GM11168 (cell line): ENCODE measurements around the gene ADAMTS5.

ENCODE experiments used
- in situ Hi-C: fragments of 300-500 bp; cut with MboI; formaldehyde crosslinking; loops from one replicate; pipeline ENCODE4 v1.12.0; 2022; ENCODE audit warnings: low sequenced_read_pairs; ENCODE audit not compliant: unreplicated experiment

ADAMTS5 gene

DNA sequence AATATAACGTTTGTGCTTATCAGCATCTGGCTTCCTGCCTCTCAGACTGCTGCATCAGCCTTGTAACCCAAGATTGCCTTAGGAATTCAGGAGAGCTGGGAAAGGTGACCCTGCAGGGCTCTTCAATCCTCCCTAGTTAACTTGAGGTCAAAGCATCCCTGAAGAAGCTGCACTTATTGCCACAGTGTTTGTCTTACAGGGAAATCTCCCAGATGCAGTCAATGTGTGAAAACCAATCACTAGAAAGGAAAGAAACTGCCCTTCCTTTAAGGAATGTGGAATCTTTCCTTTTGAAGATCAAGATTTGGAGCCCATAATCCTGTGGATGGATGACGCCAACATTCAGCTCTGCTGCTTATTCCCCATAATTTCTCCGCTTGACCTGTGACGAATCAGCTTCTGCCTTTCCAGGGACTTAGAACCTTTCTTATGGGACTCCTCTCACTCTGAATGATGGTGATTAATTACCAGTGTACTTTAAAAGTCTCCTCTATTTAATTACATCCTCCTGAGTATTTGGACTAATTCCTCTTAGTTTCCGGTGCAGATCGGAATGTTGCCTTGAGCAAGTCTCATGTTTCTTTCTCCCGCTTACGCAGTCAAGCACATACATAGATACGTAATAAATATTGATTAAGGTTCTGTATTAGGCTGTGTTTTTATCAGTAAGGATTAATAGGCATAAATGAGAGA is 14.4 kb downstream of the ADAMTS5 start:
- in situ Hi-C loops = no loop called here

DNA sequence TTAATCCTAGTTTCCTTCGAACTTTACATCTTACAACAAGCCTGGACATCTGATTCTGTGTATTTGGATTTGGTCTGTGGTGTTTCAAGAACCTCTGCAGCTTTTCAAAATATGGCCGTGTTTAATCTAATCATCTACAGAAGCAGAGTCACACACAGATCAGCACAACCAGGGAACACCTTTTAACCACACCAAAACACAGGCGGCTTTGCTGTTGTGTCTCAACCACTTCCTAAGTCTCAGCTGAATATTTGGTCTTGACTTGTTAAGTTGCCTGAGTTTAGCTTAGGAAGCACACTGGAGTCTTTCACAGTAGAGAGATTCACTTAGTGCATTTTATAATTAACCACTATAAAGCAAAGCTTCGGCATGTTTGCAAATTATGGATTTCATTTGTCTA is 17.1 kb downstream of the ADAMTS5 start:
- in situ Hi-C loops = no loop called here

DNA sequence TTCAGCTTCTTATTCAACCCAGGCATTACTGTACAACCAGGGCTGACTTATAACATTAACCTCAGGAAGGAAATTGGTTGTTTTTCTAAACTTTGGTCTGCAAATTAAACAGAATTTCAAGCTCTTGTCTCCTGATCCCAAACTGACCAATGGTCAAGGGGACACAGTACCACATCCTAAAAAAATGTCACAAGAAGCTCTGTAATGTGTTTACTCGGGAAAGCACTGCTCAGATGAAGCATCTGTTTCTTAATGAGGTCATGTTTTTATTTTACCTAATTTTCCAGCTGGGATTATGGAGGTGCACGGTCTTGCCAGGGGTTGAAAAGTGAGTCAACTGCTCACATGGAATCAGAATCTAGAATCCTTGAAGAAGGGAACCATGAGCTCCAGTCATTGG is 18.7 kb downstream of the ADAMTS5 start:
- in situ Hi-C loops = no loop called here

DNA sequence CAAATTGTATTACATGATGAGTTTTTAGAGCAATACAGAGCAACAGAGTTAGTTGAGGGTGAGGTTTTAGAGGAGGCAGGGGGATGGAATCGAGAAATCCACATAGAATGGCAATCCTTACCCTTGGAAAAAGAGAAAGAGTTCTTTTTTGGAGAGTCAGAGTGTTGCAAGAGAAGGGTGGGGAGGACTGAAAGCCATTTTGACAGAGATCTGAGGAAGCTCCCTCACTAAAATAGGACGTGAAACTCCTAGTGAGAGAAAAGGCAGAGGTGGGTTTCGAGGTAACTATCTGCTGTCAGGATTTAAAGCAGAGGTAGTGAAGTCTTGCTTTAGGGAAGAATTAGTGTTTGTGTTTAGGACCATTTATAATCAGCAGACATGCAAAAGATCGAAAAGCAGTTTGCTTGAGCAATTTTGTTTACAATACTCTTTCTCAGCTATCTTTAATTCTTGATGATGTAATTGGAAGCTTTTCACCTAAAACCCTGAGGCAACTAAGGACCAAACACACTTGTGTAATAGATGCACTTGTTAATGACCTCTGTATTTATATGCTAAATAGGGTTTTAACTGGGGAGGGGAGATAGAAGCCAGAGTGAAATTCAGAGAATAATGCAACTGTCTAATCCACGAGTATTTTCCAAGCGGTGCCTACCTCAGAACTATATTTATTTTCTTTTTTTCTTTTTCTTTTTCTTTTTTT is 20.0 kb downstream of the ADAMTS5 start:
- in situ Hi-C loops = no loop called here

DNA sequence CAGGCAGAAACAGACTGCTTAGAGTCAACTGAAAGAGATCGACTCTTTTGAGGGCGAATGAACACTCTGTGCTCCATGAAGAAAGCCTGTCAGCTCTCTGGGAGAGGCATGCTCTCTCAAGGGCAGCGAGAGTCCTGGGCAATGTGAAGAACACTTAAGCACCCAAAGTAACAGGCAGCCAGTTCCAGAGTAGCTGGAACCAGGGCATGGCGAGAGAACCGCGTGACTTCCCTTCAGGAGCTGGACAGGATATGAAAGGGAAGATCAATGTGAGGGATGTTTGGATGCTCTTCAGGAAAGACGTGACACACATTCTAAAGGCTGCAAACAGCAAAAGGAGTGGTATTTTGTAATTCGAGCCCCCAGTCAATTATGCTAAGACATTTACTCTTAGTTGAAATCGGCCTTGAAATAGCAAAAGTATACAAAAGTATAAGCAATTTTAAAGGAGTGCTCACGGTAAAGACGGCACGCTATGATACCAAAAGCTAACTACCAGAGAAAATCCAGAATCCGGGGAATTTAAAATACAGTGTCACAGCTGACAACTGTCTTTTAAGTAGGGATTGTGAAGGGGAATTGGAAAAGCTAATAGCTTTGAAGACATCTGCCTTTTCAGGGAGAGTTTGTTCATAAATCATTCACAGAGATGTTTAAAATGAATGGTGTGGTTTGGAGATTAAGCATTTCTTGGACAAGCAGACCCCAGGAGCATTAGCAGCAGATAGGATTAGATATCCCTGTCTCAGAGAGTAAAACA is 20.8 kb downstream of the ADAMTS5 start:
- in situ Hi-C loops = no loop called here

DNA sequence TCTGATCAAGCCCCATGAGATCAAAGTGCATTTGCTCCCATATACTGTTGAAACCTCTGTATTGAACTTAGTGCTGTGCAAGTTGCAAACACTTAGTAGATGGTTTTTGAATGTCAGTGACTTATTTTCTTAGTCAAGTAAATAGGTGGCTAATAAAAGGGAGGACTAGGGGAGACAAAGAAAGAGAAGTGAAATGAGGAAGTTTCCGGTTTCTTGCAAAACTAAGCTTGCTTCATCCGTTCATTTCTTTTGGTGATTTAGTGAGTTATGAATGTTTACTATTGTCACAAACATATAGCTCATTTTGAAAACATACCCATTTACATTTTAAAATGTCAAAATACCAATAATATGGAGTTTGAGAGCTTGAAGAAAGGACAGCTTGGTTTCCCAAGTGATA is 23.0 kb downstream of the ADAMTS5 start:
- in situ Hi-C loops = no loop called here

DNA sequence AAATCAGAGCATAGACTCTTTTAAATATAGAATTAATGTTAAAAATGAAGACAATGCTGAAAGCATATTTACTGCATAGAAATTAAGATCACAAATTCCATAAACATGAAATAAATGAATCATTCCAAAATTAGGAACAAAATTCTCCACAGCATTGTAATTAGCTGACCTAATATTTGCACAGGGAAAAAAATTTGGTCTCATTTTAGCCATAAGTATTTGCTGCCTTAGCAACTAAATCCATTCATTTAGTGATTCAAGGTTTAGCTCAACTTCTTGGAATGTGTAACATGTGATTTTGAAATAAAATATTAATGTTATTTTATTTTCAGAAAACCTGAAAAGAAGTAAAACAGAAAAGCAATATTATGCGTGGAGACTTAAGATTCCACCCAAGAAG is 25.5 kb downstream of the ADAMTS5 start:
- in situ Hi-C loops = no loop called here

DNA sequence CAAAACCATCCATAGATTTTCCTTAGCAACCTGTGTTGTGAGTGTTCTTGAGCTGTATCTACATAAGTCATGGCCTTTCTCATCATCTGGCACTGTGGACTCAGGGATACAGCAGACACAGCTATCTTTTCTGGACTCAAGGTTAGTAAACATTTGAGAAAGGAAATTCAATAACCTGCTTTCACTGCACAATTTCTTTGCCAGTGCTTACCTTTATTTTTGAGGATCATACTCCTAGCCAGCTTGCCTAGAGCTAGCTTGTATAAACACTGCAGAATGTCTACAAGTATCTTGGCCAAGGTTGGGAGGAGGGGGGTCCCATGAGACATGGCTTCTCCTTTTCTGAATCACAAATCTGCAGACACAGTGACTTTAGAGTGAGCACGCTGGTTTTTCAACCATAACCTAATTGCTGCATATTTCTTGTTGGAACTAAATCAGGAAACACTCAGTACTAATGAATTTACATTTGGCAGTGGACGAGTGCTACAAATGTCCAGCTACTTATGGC is 27.2 kb downstream of the ADAMTS5 start:
- in situ Hi-C loops = no loop called here

DNA sequence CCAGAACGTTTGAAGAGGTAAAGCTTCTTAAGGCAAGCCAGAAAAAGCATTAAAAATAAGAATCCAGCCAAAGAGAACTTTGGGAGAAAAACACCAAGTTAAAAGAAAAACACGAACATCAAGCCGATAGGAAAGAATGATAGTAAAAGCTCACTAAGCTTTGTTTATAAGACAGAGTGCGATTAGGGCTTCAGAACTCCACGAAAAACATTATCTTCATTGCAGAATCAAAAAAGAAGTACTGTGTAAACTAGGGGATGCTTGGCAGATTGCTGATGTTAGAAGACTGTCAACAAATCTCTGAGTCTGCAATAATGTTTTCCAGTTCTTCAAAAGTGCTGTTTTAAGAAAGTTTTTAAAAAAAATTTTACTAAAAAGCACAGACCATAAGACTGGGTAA is 30.2 kb downstream of the ADAMTS5 start:
- in situ Hi-C loops = no loop called here

DNA sequence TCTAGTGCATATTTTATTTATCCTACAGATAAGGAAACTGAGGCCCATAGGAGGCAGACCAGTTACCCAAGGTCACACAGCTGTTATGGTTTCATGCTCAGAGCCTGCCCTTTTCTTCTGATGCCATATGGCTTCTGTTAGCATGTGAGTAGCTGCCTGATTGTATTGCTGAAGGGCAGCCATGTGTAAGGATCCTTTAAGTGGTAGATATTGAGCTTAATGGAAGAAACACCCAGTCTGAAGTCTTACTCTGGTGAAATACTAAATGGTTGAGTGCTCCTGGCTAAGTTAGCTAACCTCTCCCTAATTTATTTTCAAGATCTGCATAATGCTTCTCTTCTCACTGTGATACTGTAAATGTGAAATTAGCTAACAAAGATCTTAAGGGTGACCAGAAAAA is 30.9 kb downstream of the ADAMTS5 start:
- in situ Hi-C loops = no loop called here

DNA sequence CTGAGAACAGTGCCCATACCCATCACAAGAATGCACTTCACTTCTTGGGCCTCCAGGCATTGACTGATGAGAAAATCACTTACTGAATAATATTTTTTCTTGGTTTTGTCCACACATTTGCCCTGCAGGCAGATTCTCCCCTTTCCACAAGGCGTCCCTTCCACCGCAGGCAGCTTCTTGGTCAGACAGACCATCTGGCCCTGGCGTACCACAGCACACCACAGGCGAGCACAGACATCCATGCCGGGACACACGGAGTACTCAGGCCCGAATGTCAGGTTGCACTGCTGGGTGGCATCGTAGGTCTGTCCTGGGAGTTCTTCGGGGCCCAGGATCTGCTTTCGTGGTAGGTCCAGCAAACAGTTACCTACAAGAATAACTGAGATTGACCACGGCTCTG is 32.5 kb downstream of the ADAMTS5 start:
- in situ Hi-C loops = no loop called here

DNA sequence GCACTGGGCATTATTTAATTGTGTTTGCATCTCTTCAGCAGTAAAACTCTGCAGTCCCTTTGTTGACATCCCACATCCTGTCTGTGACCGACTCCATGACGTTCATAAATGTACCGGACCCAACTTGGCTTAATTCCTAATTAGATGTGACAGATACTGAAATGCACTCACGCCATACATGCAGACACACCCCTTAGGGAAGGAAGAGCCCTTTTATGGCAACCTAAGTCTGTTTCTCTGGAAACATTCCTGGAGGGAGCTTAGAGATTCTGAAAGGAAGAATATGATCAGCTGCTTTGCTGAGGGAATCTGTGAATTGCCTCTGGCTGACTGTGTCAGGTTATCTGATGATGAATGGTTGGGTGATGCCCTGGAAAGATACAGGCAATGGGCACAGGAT is 33.4 kb downstream of the ADAMTS5 start:
- in situ Hi-C loops = no loop called here

DNA sequence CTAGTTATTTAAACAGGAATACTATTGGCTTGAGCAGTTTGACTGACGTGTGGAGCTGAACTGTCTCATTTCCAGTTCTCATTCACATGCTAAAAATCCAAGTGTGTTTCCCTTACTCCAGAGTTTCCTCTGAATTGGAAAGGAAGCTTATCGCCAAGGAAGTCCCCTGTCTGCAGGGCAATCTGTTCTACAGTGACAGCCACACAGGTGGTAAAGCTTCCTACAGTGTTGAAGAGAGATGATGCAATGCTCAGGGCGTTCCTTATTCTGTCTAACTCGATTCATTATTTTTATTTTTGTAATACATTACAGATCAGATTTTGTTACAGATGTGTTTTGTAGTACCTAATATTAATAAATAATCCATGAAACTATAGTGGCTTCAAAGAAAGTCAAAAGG is 41.3 kb downstream of the ADAMTS5 start:
- in situ Hi-C loops = no loop called here

DNA sequence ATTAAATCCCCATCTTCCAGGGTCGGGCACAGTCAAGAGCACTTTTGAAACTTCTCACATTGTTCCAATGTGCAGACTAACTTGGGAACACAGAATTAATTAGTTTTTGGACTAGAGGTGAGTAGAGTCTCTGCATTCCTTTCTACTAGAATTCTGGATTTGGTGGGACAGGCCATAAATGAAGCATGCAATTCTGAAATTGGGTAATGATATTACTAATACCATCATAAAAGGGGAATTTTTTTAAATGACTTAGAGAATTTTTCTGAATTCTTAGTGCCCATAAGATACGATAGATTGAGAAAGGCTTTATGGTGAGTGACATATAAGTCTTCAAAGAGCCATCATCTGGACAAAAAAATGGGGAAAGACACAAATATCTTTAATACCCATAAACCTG is 41.8 kb downstream of the ADAMTS5 start:
- in situ Hi-C loops = no loop called here

DNA sequence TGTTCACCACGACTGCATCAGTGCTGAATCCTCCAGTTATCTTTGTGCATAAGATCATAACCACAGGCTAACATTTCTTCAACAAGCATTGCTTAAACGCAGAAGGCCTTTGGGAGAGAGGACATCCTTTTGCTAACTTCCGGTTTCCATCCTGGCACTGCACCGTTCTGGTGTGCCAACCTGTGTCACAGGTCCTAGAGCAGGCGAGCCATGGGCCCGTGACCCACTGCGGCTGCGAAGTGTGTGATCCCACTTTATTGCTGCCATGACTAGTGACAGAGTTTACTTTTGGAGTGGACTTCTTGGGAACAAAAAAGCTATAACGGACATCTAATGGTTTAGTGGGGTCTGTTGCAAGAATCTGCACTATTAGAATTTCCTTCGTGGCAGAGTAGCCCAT is 42.9 kb downstream of the ADAMTS5 start:
- in situ Hi-C loops = no loop called here

DNA sequence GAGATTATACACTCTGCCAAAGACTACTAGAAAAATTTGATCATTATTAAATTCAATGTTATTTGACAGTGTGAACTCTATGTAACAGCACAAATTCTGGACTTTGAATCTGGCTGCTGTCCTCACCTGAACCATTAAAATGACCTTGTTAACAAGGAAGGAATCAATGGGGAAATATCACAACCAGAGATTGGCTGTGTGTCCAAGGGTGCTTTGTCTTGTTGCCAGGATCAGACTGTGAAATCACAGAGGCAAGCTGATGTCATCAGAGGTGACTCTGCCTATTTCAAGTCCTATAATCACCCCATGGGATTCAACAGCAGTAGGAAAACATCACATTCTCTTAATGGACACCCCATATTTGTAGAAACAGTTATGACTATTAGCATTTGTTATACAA is 46.8 kb downstream of the ADAMTS5 start:
- in situ Hi-C loops = no loop called here

DNA sequence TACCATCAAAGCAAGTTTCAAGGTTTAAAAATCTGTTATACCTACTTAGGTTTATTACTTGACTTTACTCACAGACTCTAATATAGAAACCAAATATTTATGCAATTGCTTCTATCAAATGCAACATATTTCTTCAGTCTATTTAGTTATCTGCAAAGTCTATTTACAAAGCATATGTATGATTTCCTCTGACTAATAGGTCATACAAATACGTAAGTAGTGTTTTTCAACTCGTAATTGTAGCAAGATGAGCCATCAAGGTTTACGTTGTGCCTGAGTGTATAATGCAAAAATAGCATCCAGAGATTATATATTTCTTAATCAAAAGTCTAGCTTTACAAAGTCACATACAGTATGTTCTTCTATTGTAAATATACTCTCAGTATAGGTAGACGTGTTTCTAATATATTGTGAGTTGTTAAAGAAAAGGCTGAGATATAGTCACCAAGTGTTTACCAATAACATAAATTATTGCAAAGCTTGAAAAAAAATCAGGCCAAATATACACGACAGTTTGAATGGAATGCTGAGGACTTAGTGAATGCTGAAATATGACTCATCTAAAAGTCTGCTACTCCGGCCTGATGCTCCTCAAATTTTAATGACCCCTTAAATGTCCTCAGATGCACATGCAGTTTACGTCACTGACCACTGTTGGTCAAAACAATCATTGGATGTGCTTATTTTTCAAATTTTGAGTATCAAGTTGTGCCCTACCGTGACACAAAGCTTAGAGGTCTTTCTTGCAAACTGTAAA is 48.4 kb downstream of the ADAMTS5 start:
- in situ Hi-C loops = no loop called here

DNA sequence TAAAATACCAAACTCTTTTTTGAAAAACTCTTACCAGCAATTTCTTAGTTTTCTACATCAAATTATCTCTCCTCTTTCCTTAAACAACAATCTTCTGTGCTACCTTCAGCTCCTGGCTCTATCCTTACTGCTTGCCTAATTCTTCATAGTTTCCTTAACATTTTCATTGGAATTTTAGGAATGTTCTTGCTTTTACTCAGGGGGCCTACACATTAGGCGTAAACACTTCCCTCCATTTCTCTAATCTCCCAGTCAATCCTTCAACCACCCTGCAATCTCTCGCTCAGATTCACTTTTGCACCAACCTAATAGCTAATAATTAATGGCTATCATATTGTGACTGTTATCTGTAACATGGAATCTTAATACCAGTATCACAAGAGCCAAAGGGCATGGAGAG is 50.1 kb downstream of the ADAMTS5 start:
- in situ Hi-C loops = no loop called here

DNA sequence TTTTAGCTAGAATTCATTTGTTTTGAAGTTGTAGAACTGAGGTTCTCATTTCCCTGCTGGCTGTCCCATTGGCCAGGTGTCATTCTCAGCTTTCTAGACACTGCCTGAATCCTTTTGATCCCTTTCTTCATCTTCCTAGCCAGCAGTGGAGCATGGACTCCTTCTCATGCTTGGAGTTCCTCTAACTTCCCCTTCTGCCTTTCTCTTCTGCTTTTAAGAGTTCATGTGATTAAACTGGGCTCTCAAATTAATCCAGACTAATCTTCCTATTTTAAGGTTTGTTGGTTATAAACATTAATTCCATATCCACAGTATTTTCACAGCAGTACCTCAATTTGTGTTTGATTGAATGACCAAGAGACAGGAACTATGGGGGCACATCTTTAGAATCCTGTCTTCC is 52.3 kb downstream of the ADAMTS5 start:
- in situ Hi-C loops = no loop called here

DNA sequence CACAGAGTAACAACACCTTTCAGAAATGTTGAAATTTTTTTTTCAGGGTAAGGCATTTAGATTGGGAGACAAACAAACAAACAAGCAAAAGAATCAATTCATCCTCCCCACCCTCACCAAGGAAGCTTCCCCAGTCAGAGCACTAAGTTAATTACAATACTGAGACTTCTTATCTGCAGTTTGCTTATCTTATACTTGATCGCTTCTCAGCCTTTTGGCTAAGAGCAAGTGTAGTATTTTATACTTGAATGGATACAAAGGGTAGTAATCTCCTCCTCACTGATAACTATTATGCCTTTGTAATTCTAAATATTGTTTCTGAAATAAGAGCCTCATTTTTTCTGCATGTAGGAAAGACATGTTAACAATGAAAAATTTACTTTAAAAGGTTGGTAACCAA is 54.4 kb downstream of the ADAMTS5 start:
- in situ Hi-C loops = no loop called here

DNA sequence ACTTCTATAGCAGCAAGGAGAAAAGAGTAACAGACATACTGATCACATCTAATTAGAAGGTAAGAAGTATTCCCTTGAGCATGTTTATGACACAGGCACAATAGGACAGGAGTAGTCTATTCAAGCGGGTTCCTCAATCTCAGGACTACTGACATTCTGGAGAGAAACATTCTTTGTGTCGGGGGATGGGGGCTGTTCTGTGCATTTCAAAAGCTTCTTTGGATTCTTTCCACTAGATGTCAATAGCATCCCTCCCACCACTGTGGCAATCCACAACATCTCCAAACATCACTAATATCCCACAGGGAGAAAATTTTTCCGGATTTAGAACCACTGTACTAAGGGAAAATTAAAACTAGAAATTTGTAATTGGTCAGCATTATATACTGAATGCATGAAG is 56.9 kb downstream of the ADAMTS5 start:
- in situ Hi-C loops = no loop called here
